HEK293 (cell line): ENCODE data around the gene RRAS.

Experiments
- KLF9 ChIP-seq: fragments of 450-650 bp; formaldehyde crosslinking; IDR thresholded peaks from 2 replicates; pipeline ENCODE4 v1.5.1; 2016; ENCODE audit warnings: missing biosample characterization, missing genetic modification characterization, low read depth
- SCRT1 ChIP-seq: fragments of 450-650 bp; formaldehyde crosslinking; IDR thresholded peaks from 2 replicates; pipeline ENCODE4 v1.5.1; 2016; ENCODE audit warnings: missing biosample characterization, missing genetic modification characterization, borderline replicate concordance
- ZSCAN23 ChIP-seq: fragments of 450-650 bp; formaldehyde crosslinking; IDR thresholded peaks from 2 replicates; pipeline ENCODE4 v1.5.1; 2016; ENCODE audit warnings: missing biosample characterization, missing genetic modification characterization
- TF ChIP-seq, protein P1 (sequence below): fragments of 450-650 bp; formaldehyde crosslinking; IDR thresholded peaks from 2 replicates; pipeline ENCODE4 v1.5.1; 2016; ENCODE audit warnings: missing biosample characterization, missing genetic modification characterization
- TF ChIP-seq, protein P2 (sequence below): fragments of 450-650 bp; formaldehyde crosslinking; IDR thresholded peaks from 2 replicates; pipeline ENCODE4 v1.5.1; 2016; ENCODE audit warnings: missing biosample characterization, missing genetic modification characterization
- TF ChIP-seq, protein P3 (sequence below): fragments of 450-650 bp; formaldehyde crosslinking; IDR thresholded peaks from 2 replicates; pipeline ENCODE4 v1.5.1; 2016; ENCODE audit warnings: missing biosample characterization, missing genetic modification characterization
- TF ChIP-seq, protein P4 (sequence below): fragments of 450-650 bp; formaldehyde crosslinking; IDR thresholded peaks from 2 replicates; pipeline ENCODE4 v1.5.1; 2016; ENCODE audit warnings: missing biosample characterization, missing genetic modification characterization

DNA sequence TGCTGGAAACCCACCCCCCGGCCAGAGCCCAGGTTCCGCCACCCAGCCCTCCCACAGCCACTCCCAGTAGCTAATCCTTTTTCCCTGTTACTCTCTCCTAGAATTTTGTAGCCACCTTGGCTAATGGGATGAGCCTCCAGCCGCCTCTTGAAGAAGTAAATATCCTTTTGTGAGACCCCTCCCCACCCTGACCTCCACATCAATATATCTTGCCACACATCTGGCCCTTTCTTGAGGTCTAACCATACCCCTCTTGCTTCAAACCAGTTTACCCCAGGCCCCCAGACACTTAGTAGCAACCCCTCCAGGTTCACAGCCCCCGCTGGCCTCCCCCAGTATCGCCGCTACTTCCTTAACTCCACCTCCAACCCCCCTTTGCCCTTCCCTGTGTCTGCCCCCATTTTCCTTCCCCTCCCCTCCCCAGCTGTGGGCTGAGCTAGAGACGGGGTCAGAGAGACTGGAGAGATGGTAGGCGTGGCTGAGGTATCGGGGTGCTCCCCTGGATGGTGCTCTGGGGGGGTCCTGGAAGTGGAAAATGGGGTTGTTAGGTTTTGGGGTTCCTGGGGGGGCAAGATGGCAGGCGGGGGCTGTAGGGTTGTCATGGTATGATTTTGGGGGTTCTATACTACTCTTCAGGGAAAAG is 39.9 kb upstream of the RRAS start:
- TF ChIP-seq, protein P1, sequence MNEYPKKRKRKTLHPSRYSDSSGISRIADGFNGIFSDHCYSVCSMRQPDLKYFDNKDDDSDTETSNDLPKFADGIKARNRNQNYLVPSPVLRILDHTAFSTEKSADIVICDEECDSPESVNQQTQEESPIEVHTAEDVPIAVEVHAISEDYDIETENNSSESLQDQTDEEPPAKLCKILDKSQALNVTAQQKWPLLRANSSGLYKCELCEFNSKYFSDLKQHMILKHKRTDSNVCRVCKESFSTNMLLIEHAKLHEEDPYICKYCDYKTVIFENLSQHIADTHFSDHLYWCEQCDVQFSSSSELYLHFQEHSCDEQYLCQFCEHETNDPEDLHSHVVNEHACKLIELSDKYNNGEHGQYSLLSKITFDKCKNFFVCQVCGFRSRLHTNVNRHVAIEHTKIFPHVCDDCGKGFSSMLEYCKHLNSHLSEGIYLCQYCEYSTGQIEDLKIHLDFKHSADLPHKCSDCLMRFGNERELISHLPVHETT (tag by site-specific recombination), result no peak
- TF ChIP-seq KLF9 (tag by site-specific recombination) (no peak), ZSCAN23 (tag by site-specific recombination) (no peak), SCRT1 (no peak)
- TF ChIP-seq, protein P2, sequence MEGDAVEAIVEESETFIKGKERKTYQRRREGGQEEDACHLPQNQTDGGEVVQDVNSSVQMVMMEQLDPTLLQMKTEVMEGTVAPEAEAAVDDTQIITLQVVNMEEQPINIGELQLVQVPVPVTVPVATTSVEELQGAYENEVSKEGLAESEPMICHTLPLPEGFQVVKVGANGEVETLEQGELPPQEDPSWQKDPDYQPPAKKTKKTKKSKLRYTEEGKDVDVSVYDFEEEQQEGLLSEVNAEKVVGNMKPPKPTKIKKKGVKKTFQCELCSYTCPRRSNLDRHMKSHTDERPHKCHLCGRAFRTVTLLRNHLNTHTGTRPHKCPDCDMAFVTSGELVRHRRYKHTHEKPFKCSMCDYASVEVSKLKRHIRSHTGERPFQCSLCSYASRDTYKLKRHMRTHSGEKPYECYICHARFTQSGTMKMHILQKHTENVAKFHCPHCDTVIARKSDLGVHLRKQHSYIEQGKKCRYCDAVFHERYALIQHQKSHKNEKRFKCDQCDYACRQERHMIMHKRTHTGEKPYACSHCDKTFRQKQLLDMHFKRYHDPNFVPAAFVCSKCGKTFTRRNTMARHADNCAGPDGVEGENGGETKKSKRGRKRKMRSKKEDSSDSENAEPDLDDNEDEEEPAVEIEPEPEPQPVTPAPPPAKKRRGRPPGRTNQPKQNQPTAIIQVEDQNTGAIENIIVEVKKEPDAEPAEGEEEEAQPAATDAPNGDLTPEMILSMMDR (tag by site-specific recombination), result no peak
- TF ChIP-seq, protein P3, sequence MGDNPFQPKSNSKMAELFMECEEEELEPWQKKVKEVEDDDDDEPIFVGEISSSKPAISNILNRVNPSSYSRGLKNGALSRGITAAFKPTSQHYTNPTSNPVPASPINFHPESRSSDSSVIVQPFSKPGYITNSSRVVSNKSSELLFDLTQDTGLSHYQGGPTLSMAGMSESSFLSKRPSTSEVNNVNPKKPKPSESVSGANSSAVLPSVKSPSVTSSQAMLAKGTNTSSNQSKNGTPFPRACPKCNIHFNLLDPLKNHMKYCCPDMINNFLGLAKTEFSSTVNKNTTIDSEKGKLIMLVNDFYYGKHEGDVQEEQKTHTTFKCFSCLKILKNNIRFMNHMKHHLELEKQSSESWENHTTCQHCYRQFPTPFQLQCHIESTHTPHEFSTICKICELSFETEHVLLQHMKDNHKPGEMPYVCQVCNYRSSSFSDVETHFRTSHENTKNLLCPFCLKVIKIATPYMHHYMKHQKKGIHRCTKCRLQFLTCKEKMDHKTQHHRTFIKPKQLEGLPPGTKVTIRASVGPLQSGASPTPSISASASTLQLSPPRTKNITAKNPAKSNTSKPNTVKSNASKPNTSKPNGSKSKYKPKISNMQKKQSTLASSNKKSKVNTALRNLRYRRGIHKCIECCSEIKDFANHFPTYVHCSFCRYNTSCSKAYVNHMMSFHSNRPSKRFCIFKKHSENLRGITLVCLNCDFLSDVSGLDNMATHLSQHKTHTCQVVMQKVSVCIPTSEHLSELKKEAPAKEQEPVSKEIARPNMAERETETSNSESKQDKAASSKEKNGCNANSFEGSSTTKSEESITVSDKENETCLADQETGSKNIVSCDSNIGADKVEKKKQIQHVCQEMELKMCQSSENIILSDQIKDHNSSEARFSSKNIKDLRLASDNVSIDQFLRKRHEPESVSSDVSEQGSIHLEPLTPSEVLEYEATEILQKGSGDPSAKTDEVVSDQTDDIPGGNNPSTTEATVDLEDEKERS, result no peak
- TF ChIP-seq, protein P4, sequence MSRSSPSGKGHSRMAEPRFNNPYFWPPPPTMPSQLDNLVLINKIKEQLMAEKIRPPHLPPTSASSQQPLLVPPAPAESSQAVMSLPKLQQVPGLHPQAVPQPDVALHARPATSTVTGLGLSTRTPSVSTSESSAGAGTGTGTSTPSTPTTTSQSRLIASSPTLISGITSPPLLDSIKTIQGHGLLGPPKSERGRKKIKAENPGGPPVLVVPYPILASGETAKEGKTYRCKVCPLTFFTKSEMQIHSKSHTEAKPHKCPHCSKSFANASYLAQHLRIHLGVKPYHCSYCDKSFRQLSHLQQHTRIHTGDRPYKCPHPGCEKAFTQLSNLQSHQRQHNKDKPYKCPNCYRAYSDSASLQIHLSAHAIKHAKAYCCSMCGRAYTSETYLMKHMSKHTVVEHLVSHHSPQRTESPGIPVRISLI (tag by site-specific recombination), result no peak
